GM12878 (cell line): ENCODE results near the gene CTNNAL1. TPM values are rescaled to one million over a fixed set of nuclear protein-coding genes. Genes with fewer than 3 reads are reported as not detected.

ENCODE experiments used
- ATAC-seq: fragments of 200-7000 bp; cut with Tn5 transposase; 3 replicates; pipeline ENCODE4 v1.9.1; 2020; ENCODE audit warnings: mild to moderate bottlenecking, moderate library complexity
- BruUV-seq: library from RNA; stranded (reverse); fragments of 400-500 nt; replicated peaks from 2 replicates; lab custom pipeline; 2021; lab: Mats Ljungman, UMichigan
- CTCF ChIA-PET: fragments of 300-600 bp; sonication (Branson Sonifier 250); formaldehyde crosslinking; extraction: SDS; loops from one replicate; lab custom pipeline; 2021; ENCODE audit warnings: inconsistent platforms; lab: Yijun Ruan, JAX
- POLR2A ChIA-PET: fragments of 350-600 bp; formaldehyde crosslinking; extraction: SDS; loops from one replicate; lab custom pipeline; 2021; ENCODE audit warnings: inconsistent platforms; lab: Charles Lee
- RAD21 ChIA-PET: fragments of 300-600 bp; sonication (Branson Sonifier 250); formaldehyde crosslinking; loops from one replicate; lab custom pipeline; 2023; ENCODE audit warnings: antibody characterized with exemption; ENCODE audit not compliant: unreplicated experiment; lab: Charles Lee
- SMC1A ChIA-PET: fragments of 300-600 bp; sonication (Branson Sonifier 250); formaldehyde crosslinking; loops from one replicate; lab custom pipeline; 2023; ENCODE audit not compliant: unreplicated experiment, uncharacterized antibody; lab: Charles Lee
- DNase-seq: peaks from one replicate; pipeline ENCODE4 v3.0.0-alpha.2; 2011; ENCODE audit warnings: low read depth, low spot score
- FAIRE-seq: peaks from 3 replicates; lab custom pipeline; 2011; peaks lifted over from hg19 to GRCh38; lab: Jason Lieb, UNC
- H2AFZ ChIP-seq: 2 replicates; pipeline ENCODE4 v1.6.0; 2011; ENCODE audit warnings: low read depth, low read length, control low read depth; ENCODE audit not compliant: control insufficient read depth
- H3K27ac ChIP-seq: 2 replicates; pipeline ENCODE4 v1.5.1; 2011; ENCODE audit warnings: control low read depth; ENCODE audit not compliant: control insufficient read depth, insufficient read depth
- H3K27me3 ChIP-seq, 2 experiments: replicated peaks in 1 of 2; 2 replicates each; pipeline versions ENCODE4 v1.6.0 to v1.6.1; 2011; ENCODE audit warnings: low read length in 1 of 2; ENCODE audit not compliant: control insufficient read depth in 2 of 2, insufficient read depth in 2 of 2
- H3K36me3 ChIP-seq, 2 experiments: 2 replicates each; pipeline ENCODE4 v1.5.1; 2011; ENCODE audit warnings: low read length in 1 of 2; ENCODE audit not compliant: control insufficient read depth in 2 of 2, insufficient read depth in 2 of 2
- H3K4me1 ChIP-seq: 2 replicates; pipeline ENCODE4 v1.6.1; 2011; ENCODE audit warnings: mild to moderate bottlenecking, low read length, moderate library complexity, mixed read lengths; ENCODE audit not compliant: control insufficient read depth, insufficient read depth
- H3K4me2 ChIP-seq: 2 replicates; pipeline ENCODE4 v1.6.0; 2011; ENCODE audit warnings: control low read depth; ENCODE audit not compliant: control insufficient read depth, insufficient read depth
- H3K4me3 ChIP-seq: fragments of 200-600 bp; sonication (generic); 2 replicates; pipeline ENCODE4 v1.5.1; 2016
- H3K79me2 ChIP-seq: 2 replicates; pipeline ENCODE4 v1.6.0; 2011; ENCODE audit warnings: low read length; ENCODE audit not compliant: control insufficient read depth, insufficient read depth
- H3K9ac ChIP-seq: 2 replicates; pipeline ENCODE4 v1.8.0; 2011; ENCODE audit warnings: low read length, control low read depth, mixed read lengths; ENCODE audit not compliant: control insufficient read depth, insufficient read depth
- H3K9me3 ChIP-seq: replicated peaks from 3 replicates; pipeline ENCODE4 v1.5.1; 2011; ENCODE audit warnings: mild to moderate bottlenecking, low read length; ENCODE audit not compliant: control insufficient read depth, insufficient read depth
- H4K20me1 ChIP-seq: 2 replicates; pipeline ENCODE4 v1.6.0; 2011; ENCODE audit not compliant: control insufficient read depth, insufficient read depth
- FOXK2 ChIP-seq: fragments of 450-650 bp; IDR thresholded peaks from 2 replicates; pipeline ENCODE4 v1.6.1; 2017; ENCODE audit warnings: mild to moderate bottlenecking, moderate library complexity
- GABPA ChIP-seq: IDR thresholded peaks from 2 replicates; pipeline ENCODE4 v1.6.1; 2014; ENCODE audit warnings: antibody characterized with exemption, low read depth, mild to moderate bottlenecking, inconsistent platforms
- SMAD1 ChIP-seq: fragments of 450-650 bp; IDR thresholded peaks from 2 replicates; pipeline ENCODE4 v1.6.1; 2018; ENCODE audit warnings: mild to moderate bottlenecking, low read depth; ENCODE audit not compliant: partially characterized antibody
- SP1 ChIP-seq: IDR thresholded peaks from one replicate; pipeline ENCODE4 v1.6.1; 2011; ENCODE audit warnings: low read depth, low read length
- STAT1 ChIP-seq: fragments of 450-650 bp; conservative IDR thresholded peaks from 2 replicates; pipeline ENCODE4 v1.6.1; 2014; ENCODE audit warnings: antibody characterized with exemption, mild to moderate bottlenecking
- ZNF592 ChIP-seq: fragments of 450-650 bp; IDR thresholded peaks from 2 replicates; pipeline ENCODE4 v1.6.1; 2017; ENCODE audit warnings: mild to moderate bottlenecking, moderate library complexity
- WGBS: methylation state at CpG from one replicate; pipeline ENCODE4 v1.1.6; 2016; ENCODE audit warnings: low lambda C conversion rate; ENCODE audit not compliant: insufficient replicate concordance, insufficient coverage; ENCODE audit errors: missing lambda C conversion rate; 5-methylcytosine and 5-hydroxymethylcytosine counted together
- in situ Hi-C: fragments of 300-500 bp; cut with MboI; formaldehyde crosslinking; loops from 9 replicates; pipeline ENCODE4 v1.14.3; 2018; ENCODE audit warnings: mixed read lengths
- intact Hi-C: fragments of 100-400 bp; cut with micrococcal nuclease; formaldehyde crosslinking; loops from one replicate; pipeline ENCODE4 v1.14.2; 2022; ENCODE audit not compliant: unreplicated experiment
- polyA plus RNA-seq, 11 experiments: library from polyadenylated mRNA; depleted of rRNA in 4 of 11; unstranded in 6 of 11; stranded (reverse) in 5 of 11; fragments of >200 nt; fragmentation: Nextera tagmentation in 4 of 11; fragmentation: Illumina TruSeq in 1 of 11; extraction: Ambion mirVana in 4 of 11; extraction: Trizol in 1 of 11; gene quantifications; 1 replicate in 1 of 11; 2 replicates in 10 of 11; pipeline versions ENCODE4 v1.2.1 to v1.2.3, GENCODE V29; 2011 to 2016; ENCODE audit warnings: inconsistent platforms in 2 of 11, missing spikeins in 2 of 11, low read depth in 1 of 11
- total RNA-seq, 4 experiments: library from RNA; depleted of rRNA in 3 of 4; stranded (reverse); fragments of >200 nt in 3 of 4; fragmentation: Illumina TruSeq in 1 of 4; extraction: Trizol in 1 of 4; gene quantifications; 2 replicates each; pipeline versions ENCODE4 v1.2.1 to v1.2.3, GENCODE V29; 2013 to 2021
- TF ChIP-seq, protein P1 (sequence below), 3 experiments: IDR thresholded peaks in 2 of 3; conservative IDR thresholded peaks in 1 of 3; 2 replicates each; pipeline ENCODE4 v1.5.1; 2011; ENCODE audit warnings: low read depth in 3 of 3, low read length in 3 of 3, mild to moderate bottlenecking in 3 of 3, control low read depth in 2 of 3, moderate library complexity in 2 of 3, inconsistent platforms in 1 of 3, mixed read lengths in 1 of 3; ENCODE audit not compliant: control insufficient read depth in 2 of 3, insufficient read depth in 1 of 3; ENCODE audit errors: extremely low read depth in 1 of 3

CTNNAL1 gene
- total and polyA plus RNA-seq, 10 of the 15 experiments (the other 5 are each of a cell fraction or from before 2014, with no cell fraction given): 16.3 to 82.5 (median 45.2) TPM

- FAIRE-seq: no peak
- Histone ChIP-seq H3K36me3 (peaks cover 0 to 2% of the 10 kb centered on the region in 2 experiments; a peak in 2 of 4 replicates), H3K79me2 (peaks cover 22% of the 10 kb centered on the region), H3K27ac (peak overlapping the region; percentile 84), H3K9me3 (no peaks in the 10 kb centered on the region), H2AFZ (peak overlapping the region; percentile 80), H3K4me3 (peak overlapping the region; percentile 100), H3K27me3 (no peaks in the 10 kb centered on the region), H3K4me2 (peak overlapping the region; percentile 60)
- CTCF ChIA-PET: interaction anchor here (1.1 kb wide), 1 partner anchor 21 kb away, joined by 4 read pairs; no protein-coding TSS in a partner anchor
- SMC1A ChIA-PET: no interaction called here
- intact Hi-C loops (loop anchor here (5.0 to 10.0 kb wide), 2 partner anchors 182 to 479 kb away; partner anchors contain the start of gene TMEM245), in situ Hi-C loops (no loop called here)
- POLR2A ChIA-PET: no interaction called here
- no peak for ATAC-seq
- 4% methylated on average over 25 of the region's 25 CpGs for WGBS
- no peak for DNase-seq
- TF ChIP-seq FOXK2 (no peak), STAT1 (no peak), ZNF592 (no peak), GABPA (no peak), SMAD1 (no peak), SP1 (no peak)
- TF ChIP-seq, protein P1, sequence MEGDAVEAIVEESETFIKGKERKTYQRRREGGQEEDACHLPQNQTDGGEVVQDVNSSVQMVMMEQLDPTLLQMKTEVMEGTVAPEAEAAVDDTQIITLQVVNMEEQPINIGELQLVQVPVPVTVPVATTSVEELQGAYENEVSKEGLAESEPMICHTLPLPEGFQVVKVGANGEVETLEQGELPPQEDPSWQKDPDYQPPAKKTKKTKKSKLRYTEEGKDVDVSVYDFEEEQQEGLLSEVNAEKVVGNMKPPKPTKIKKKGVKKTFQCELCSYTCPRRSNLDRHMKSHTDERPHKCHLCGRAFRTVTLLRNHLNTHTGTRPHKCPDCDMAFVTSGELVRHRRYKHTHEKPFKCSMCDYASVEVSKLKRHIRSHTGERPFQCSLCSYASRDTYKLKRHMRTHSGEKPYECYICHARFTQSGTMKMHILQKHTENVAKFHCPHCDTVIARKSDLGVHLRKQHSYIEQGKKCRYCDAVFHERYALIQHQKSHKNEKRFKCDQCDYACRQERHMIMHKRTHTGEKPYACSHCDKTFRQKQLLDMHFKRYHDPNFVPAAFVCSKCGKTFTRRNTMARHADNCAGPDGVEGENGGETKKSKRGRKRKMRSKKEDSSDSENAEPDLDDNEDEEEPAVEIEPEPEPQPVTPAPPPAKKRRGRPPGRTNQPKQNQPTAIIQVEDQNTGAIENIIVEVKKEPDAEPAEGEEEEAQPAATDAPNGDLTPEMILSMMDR (IDR thresholded peaks at IDR 0.05 in 2 of 3, conservative IDR thresholded peaks at IDR 0.05 in 1 of 3; ENCODE audit: control insufficient read depth in 2 of 3, extremely low read depth in 1 of 3, insufficient read depth in 1 of 3, low read depth in 3 of 3, low read length in 3 of 3): 0 out of 6 replicates have a peak, but pooled peaks of 1 of the 3 experiments have one; percentile 6
- TF ChIP-seq, all 136 proteins: peak for 1
- RAD21 ChIA-PET: no interaction called here
- H3K9ac ChIP-seq: peak overlapping the region; percentile 80
- H4K20me1 ChIP-seq: no peaks in the 10 kb centered on the region
- no peaks in the 10 kb centered on the region for H3K4me1 ChIP-seq
- no TSS peak for BruUV-seq
Measured at GRCh38 chr9:108933231-108933717, 80.0 kb downstream of the CTNNAL1 start.
